Lower leg skin (tissue), 3 donors: Measurements from ENCODE around the gene FKBP7.

ENCODE experiments used
- POLR2A ChIP-seq, 2 donors: fragments of 450-650 bp; IDR thresholded peaks; one replicate each; pipeline ENCODE4 v1.6.1; 2016 to 2017; ENCODE audit warnings: antibody characterized with exemption in 2 of 2, mild to moderate bottlenecking in 1 of 2, moderate library complexity in 1 of 2
- TF ChIP-seq, protein P1 (sequence below), 3 donors: fragments of 450-650 bp; IDR thresholded peaks; one replicate each; pipeline ENCODE4 v1.5.1; 2016; ENCODE audit warnings: antibody characterized with exemption in 3 of 3, mild to moderate bottlenecking in 3 of 3, moderate library complexity in 2 of 3

DNA sequence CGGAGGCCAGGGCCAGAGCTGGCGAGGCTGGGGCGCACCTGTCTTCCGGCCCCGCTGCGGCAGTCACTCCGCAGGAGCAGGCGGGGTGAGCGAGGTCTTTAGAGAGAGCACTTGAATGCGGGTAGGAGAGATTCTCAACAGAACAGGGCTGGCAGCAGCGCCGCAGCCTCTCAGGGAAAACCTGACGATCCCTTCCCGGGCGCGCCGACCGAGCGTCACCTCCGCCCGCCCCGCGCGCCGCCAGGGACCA lies 28.0 kb downstream of the FKBP7 start:
- TF ChIP-seq, protein P1, sequence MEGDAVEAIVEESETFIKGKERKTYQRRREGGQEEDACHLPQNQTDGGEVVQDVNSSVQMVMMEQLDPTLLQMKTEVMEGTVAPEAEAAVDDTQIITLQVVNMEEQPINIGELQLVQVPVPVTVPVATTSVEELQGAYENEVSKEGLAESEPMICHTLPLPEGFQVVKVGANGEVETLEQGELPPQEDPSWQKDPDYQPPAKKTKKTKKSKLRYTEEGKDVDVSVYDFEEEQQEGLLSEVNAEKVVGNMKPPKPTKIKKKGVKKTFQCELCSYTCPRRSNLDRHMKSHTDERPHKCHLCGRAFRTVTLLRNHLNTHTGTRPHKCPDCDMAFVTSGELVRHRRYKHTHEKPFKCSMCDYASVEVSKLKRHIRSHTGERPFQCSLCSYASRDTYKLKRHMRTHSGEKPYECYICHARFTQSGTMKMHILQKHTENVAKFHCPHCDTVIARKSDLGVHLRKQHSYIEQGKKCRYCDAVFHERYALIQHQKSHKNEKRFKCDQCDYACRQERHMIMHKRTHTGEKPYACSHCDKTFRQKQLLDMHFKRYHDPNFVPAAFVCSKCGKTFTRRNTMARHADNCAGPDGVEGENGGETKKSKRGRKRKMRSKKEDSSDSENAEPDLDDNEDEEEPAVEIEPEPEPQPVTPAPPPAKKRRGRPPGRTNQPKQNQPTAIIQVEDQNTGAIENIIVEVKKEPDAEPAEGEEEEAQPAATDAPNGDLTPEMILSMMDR (IDR thresholded peaks at IDR 0.05): no peak
- TF ChIP-seq POLR2A (IDR thresholded peaks at IDR 0.05): no peak
